Osteocyte (in vitro differentiated cells): ENCODE results near the gene MYO9A. TPM values are rescaled to one million over a fixed set of nuclear protein-coding genes. Genes with fewer than 3 reads are reported as not detected.

Experiments used
- DNase-seq: peaks from one replicate; pipeline ENCODE4 v3.0.0; 2021; ENCODE audit warnings: mixed read lengths; ENCODE audit not compliant: unreplicated experiment; ENCODE audit errors: extremely low spot score
- H3K27ac Mint-ChIP-seq: one replicate; pipeline ENCODE4 v1.8.0; 2021; ENCODE audit warnings: mild to moderate bottlenecking, mixed read lengths; ENCODE audit not compliant: unreplicated experiment
- H3K27me3 Mint-ChIP-seq: one replicate; pipeline ENCODE4 v1.8.0; 2021; ENCODE audit warnings: mixed read lengths; ENCODE audit not compliant: unreplicated experiment
- H3K36me3 Mint-ChIP-seq: one replicate; pipeline ENCODE4 v1.8.0; 2021; ENCODE audit warnings: mixed read lengths; ENCODE audit not compliant: unreplicated experiment
- H3K4me1 Mint-ChIP-seq: one replicate; pipeline ENCODE4 v1.8.0; 2021; ENCODE audit warnings: mixed read lengths; ENCODE audit not compliant: unreplicated experiment
- H3K4me3 Mint-ChIP-seq: one replicate; pipeline ENCODE4 v1.8.0; 2021; ENCODE audit warnings: mild to moderate bottlenecking, moderate library complexity, mixed read lengths; ENCODE audit not compliant: unreplicated experiment
- H3K9me3 Mint-ChIP-seq: one replicate; pipeline ENCODE4 v1.8.0; 2021; ENCODE audit warnings: mixed read lengths; ENCODE audit not compliant: unreplicated experiment
- total RNA-seq: library from RNA; stranded (reverse); gene quantifications from 2 replicates; pipeline ENCODE4 v1.2.1, GENCODE V29; 2021
- TF ChIP-seq, protein P1 (sequence below): fragments of 200-600 bp; sonication (generic); IDR thresholded peaks from 2 replicates; pipeline ENCODE4 v1.5.0; 2021; ENCODE audit warnings: antibody characterized with exemption, mild to moderate bottlenecking, moderate library complexity

Gene MYO9A
- total RNA-seq, 1 donor from 2014 or later, result 39.6 TPM

DNA sequence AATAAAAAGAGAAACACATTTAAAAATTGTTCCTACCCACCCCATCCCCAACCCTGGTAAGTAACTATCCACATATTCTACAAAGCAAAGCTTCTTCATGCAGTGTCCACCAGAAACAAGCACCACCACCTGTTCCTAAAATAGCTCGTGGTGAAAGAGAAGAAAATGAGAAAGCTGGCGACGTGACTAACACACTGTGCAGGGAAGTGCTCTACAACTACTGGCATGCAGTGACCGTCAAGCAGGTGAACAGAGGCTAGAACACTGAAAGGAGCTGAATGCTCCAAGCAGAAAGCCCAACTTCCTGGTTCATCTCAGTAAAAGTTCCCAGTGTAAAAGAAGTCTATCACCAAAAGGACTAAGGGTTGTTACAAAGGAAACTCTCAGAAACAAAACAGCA, 226.9 kb downstream of the MYO9A start:
- no peak for DNase-seq

DNA sequence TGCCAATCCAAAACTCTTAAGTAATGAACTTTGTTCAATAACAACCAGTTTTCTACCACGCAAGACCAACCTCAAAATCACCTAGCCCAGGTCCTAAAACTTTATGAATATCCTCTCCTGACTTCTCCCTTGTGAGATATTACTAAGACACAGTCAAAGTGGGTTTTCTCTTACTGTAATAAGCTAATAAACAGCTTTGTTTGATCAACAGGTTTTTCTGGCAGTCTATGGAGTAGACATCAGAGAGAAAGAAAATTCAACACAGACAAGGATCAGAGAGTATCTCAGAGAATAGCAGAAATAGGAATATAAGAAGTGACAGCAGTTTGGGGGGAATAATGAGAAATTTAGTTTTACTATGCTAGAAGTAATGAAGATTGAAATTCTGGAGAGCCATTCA, 228.0 kb downstream of the MYO9A start:
- peaks cover 3% of the 10 kb centered on the region for H3K4me1 Mint-ChIP-seq
- H3K4me3 Mint-ChIP-seq, result no peak overlapping the region
- H3K9me3 Mint-ChIP-seq, result no peaks in the 10 kb centered on the region
- no peak for DNase-seq
- TF ChIP-seq, protein P1, sequence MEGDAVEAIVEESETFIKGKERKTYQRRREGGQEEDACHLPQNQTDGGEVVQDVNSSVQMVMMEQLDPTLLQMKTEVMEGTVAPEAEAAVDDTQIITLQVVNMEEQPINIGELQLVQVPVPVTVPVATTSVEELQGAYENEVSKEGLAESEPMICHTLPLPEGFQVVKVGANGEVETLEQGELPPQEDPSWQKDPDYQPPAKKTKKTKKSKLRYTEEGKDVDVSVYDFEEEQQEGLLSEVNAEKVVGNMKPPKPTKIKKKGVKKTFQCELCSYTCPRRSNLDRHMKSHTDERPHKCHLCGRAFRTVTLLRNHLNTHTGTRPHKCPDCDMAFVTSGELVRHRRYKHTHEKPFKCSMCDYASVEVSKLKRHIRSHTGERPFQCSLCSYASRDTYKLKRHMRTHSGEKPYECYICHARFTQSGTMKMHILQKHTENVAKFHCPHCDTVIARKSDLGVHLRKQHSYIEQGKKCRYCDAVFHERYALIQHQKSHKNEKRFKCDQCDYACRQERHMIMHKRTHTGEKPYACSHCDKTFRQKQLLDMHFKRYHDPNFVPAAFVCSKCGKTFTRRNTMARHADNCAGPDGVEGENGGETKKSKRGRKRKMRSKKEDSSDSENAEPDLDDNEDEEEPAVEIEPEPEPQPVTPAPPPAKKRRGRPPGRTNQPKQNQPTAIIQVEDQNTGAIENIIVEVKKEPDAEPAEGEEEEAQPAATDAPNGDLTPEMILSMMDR, result no peak
- peaks cover 58% of the 10 kb centered on the region for H3K36me3 Mint-ChIP-seq
- no peaks in the 10 kb centered on the region for H3K27me3 Mint-ChIP-seq
- no peak overlapping the region for H3K27ac Mint-ChIP-seq

More for the DNA sequence above, 226.9 kb downstream of the MYO9A start:
- Mint-ChIP-seq H3K9me3 (no peaks in the 10 kb centered on the region), H3K27me3 (no peaks in the 10 kb centered on the region), H3K4me1 (peaks cover 3% of the 10 kb centered on the region), H3K27ac (no peak overlapping the region), H3K36me3 (peaks cover 53% of the 10 kb centered on the region), H3K4me3 (no peak overlapping the region)
- TF ChIP-seq, protein P1, result no peak

DNA sequence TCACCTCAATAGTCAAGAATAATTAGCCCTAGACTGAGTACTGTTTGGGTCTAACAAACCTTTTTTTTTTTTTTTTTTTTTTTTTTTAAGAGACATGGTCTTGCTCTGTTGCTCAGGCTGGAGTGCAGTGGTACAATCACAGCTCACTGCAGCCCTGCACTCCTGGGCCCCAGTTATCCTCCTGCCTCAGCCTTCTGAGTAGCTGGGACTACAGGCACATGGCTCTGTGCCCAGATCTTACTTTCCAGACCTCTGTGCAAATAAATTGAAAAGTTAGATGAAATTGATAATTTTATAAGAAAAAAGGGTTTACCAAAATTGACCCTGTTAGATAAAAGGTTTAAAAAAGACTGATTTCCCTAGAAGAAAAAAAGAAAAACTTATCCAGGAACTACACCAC, 228.6 kb downstream of the MYO9A start:
- no peak overlapping the region for H3K27ac Mint-ChIP-seq
- peaks cover 58% of the 10 kb centered on the region for H3K36me3 Mint-ChIP-seq
- TF ChIP-seq, protein P1, result no peak
- H3K9me3 Mint-ChIP-seq, result no peaks in the 10 kb centered on the region
- peaks cover 3% of the 10 kb centered on the region for H3K4me1 Mint-ChIP-seq
- no peak overlapping the region for H3K4me3 Mint-ChIP-seq
- no peak for DNase-seq
- H3K27me3 Mint-ChIP-seq, result no peaks in the 10 kb centered on the region

DNA sequence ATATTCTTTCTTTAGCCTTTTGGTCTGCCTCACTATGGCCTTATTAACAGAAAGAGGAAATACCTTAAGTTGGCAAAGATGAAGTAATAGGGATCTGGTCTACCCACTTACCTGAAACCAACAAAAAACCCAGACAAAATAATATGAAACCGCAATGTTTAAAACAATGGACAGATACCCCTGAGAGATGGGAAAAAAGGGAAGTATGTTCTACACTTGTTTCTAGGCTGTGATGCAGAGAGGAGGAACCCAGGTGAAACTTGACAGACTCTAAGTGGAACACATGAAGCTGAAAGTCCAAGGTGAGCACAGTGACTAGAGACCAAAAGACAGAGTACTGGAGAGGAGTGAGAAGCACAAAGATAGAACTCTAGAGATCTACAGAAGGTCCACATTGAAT, 229.2 kb downstream of the MYO9A start:
- Mint-ChIP-seq H3K9me3 (no peaks in the 10 kb centered on the region), H3K27ac (no peak overlapping the region), H3K4me1 (peaks cover 1% of the 10 kb centered on the region), H3K36me3 (peaks cover 55% of the 10 kb centered on the region), H3K27me3 (no peaks in the 10 kb centered on the region), H3K4me3 (no peak overlapping the region)
- no peak for DNase-seq
- TF ChIP-seq, protein P1, result no peak

DNA sequence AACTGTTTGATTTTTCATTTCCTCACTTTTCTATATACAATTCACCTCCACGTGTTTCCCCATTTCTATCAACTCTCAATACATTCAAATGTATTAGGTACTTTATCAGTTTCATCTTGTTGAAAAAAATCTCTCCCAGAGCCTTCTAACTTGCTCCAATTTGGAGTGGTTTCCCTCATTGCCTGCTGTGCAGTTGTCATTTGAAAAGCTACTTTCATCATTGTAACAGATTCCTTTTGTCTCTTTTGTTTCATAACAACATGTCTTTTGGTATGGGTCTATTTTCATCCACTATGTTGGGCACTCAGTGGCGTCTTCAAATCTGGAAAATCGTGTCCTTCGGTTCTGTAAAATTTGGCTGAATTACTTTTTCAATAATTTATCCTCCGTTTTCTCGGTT, 232.6 kb downstream of the MYO9A start:
- Mint-ChIP-seq H3K27me3 (no peaks in the 10 kb centered on the region), H3K27ac (no peak overlapping the region), H3K4me1 (no peaks in the 10 kb centered on the region), H3K9me3 (no peaks in the 10 kb centered on the region), H3K4me3 (no peak overlapping the region), H3K36me3 (peaks cover 48% of the 10 kb centered on the region)
- TF ChIP-seq, protein P1, result no peak
- DNase-seq, result no peak
